HG02678 (cell line): ENCODE results near the gene LMAN2L.
"Not testable (repeated sequence)": the region's sequence is repeated elsewhere in the genome, so short reads cannot be mapped to it uniquely, and the experiment has no call there.

ENCODE experiments used
- ATAC-seq: cut with Tn5 transposase; IDR thresholded peaks from one replicate; pipeline ENCODE4 v1.9.1; 2021; ENCODE audit warnings: mild to moderate bottlenecking, moderate library complexity; ENCODE audit not compliant: unreplicated experiment

The LMAN2L gene

GRCh38 chr2:96687711-96688640 lies 51.9 kb downstream of the LMAN2L start:
- no peak for ATAC-seq

- ATAC-seq, result no peak
Measured at GRCh38 chr2:96687266-96687665, 52.6 kb downstream of the LMAN2L start.

GRCh38 chr2:96685577-96686459 lies 54.0 kb downstream of the LMAN2L start:
- ATAC-seq, result no peak

- no peak for ATAC-seq
Measured at GRCh38 chr2:96684883-96685576, 54.8 kb downstream of the LMAN2L start.

- ATAC-seq, result no peak
Measured at GRCh38 chr2:96683972-96684820, 55.7 kb downstream of the LMAN2L start.

GRCh38 chr2:96683307-96683706 lies 56.6 kb downstream of the LMAN2L start:
- no peak for ATAC-seq

- no peak for ATAC-seq
Measured at GRCh38 chr2:96681540-96681939, 58.3 kb downstream of the LMAN2L start.

- ATAC-seq, result no peak
Measured at GRCh38 chr2:96680561-96681141, 59.2 kb downstream of the LMAN2L start.

- ATAC-seq, result no peak
Measured at GRCh38 chr2:96679848-96680247, 60.0 kb downstream of the LMAN2L start.

GRCh38 chr2:96669539-96670215 lies 70.2 kb downstream of the LMAN2L start:
- ATAC-seq, result no peak

GRCh38 chr2:96668771-96669170 lies 71.1 kb downstream of the LMAN2L start:
- no peak for ATAC-seq

GRCh38 chr2:96665717-96666116 lies 74.1 kb downstream of the LMAN2L start:
- ATAC-seq, result not testable (repeated sequence)

GRCh38 chr2:96665083-96665569 lies 74.7 kb downstream of the LMAN2L start:
- no peak for ATAC-seq

GRCh38 chr2:96664366-96664925 lies 75.4 kb downstream of the LMAN2L start:
- ATAC-seq, result no peak

GRCh38 chr2:96663829-96664228 lies 76.0 kb downstream of the LMAN2L start:
- ATAC-seq, result no peak

GRCh38 chr2:96663177-96663576 lies 76.7 kb downstream of the LMAN2L start:
- no peak for ATAC-seq

- ATAC-seq, result no peak
Measured at GRCh38 chr2:96662360-96662759, 77.5 kb downstream of the LMAN2L start.

GRCh38 chr2:96661324-96661723 lies 78.5 kb downstream of the LMAN2L start:
- no peak for ATAC-seq

GRCh38 chr2:96656540-96656939 lies 83.3 kb downstream of the LMAN2L start:
- ATAC-seq, result no peak
